SK-N-MC (cell line): ENCODE measurements around the gene OSBPL5.

Experiments
- DNase-seq: peaks from one replicate; pipeline ENCODE4 v3.0.0-alpha.2; 2011; ENCODE audit warnings: low read depth, low spot score
- H3K27ac ChIP-seq: fragments of 200-600 bp; sonication (generic); 2 replicates; pipeline ENCODE4 v1.5.1; 2016; ENCODE audit warnings: mixed run types
- H3K36me3 ChIP-seq: fragments of 200-600 bp; sonication (generic); 2 replicates; pipeline ENCODE4 v1.6.1; 2017; ENCODE audit warnings: antibody characterized with exemption, low read length, mixed read lengths; ENCODE audit not compliant: insufficient read depth
- H3K4me3 ChIP-seq: fragments of 200-600 bp; sonication (generic); 2 replicates; pipeline ENCODE4 v1.5.1; 2016
- H3K9ac ChIP-seq: fragments of 200-600 bp; sonication (generic); 2 replicates; pipeline ENCODE4 v1.8.0; 2017; ENCODE audit warnings: mixed run types, mixed read lengths; ENCODE audit not compliant: insufficient read length
- H3K9me3 ChIP-seq: fragments of 200-600 bp; sonication (generic); 2 replicates; pipeline ENCODE4 v1.6.1; 2017; ENCODE audit warnings: low read depth, mild to moderate bottlenecking, antibody characterized with exemption, low read length, moderate library complexity, mixed read lengths
- EZH2 ChIP-seq: fragments of 200-600 bp; sonication (generic); IDR thresholded peaks from one replicate; pipeline ENCODE4 v1.6.1; 2017; ENCODE audit warnings: antibody characterized with exemption
- FOXP2 ChIP-seq: optimal IDR thresholded peaks from 2 replicates; pipeline ENCODE3; 2011; ENCODE audit warnings: mild to moderate bottlenecking, moderate library complexity; ENCODE audit not compliant: insufficient read depth; ENCODE audit errors: extremely low read length, control extremely low read depth
- POLR2AphosphoS5 ChIP-seq: IDR thresholded peaks from 2 replicates; pipeline ENCODE4 v1.6.1; 2012; ENCODE audit warnings: mild to moderate bottlenecking, low read depth, low read length, borderline replicate concordance

The OSBPL5 gene

GRCh38 chr11:3145206-3145520, 19.9 kb downstream of the OSBPL5 start:
- H3K9ac ChIP-seq: no peak overlapping the region
- H3K36me3 ChIP-seq: no peaks in the 10 kb centered on the region
- no peak for TF ChIP-seq POLR2AphosphoS5
- no peak for TF ChIP-seq FOXP2
- no peak for TF ChIP-seq EZH2
- H3K4me3 ChIP-seq: no peak overlapping the region
- no peak for DNase-seq
- no peak overlapping the region for H3K27ac ChIP-seq
- no peaks in the 10 kb centered on the region for H3K9me3 ChIP-seq

- H3K4me3 ChIP-seq: no peak overlapping the region
- no peak for TF ChIP-seq FOXP2
- TF ChIP-seq EZH2: no peak
- H3K9ac ChIP-seq: no peak overlapping the region
- DNase-seq: no peak
- H3K9me3 ChIP-seq: no peaks in the 10 kb centered on the region
- no peaks in the 10 kb centered on the region for H3K36me3 ChIP-seq
- H3K27ac ChIP-seq: no peak overlapping the region
Observed at GRCh38 chr11:3144296-3145205, 20.6 kb downstream of the OSBPL5 start.

- no peaks in the 10 kb centered on the region for H3K9me3 ChIP-seq
Observed at GRCh38 chr11:3143136-3143880, 21.8 kb downstream of the OSBPL5 start.

GRCh38 chr11:3140291-3140603, 24.9 kb downstream of the OSBPL5 start:
- Histone ChIP-seq H3K9ac (no peak overlapping the region), H3K4me3 (no peak overlapping the region), H3K9me3 (no peaks in the 10 kb centered on the region), H3K27ac (no peak overlapping the region), H3K36me3 (no peaks in the 10 kb centered on the region)
- DNase-seq: no peak
- TF ChIP-seq POLR2AphosphoS5: no peak
- TF ChIP-seq FOXP2: no peak
- TF ChIP-seq EZH2: no peak

More at GRCh38 chr11:3143136-3143880, 21.8 kb downstream of the OSBPL5 start:
- H3K27ac ChIP-seq: no peak overlapping the region
- TF ChIP-seq FOXP2: no peak
- no peak for TF ChIP-seq POLR2AphosphoS5
- no peak for TF ChIP-seq EZH2
- DNase-seq: no peak
- no peak overlapping the region for H3K4me3 ChIP-seq
- no peaks in the 10 kb centered on the region for H3K36me3 ChIP-seq
- H3K9ac ChIP-seq: no peak overlapping the region

GRCh38 chr11:3139481-3140290, 25.4 kb downstream of the OSBPL5 start:
- TF ChIP-seq FOXP2 (no peak), EZH2 (no peak), POLR2AphosphoS5 (no peak)
- Histone ChIP-seq H3K4me3 (no peak overlapping the region), H3K9ac (no peak overlapping the region), H3K9me3 (no peaks in the 10 kb centered on the region), H3K36me3 (no peaks in the 10 kb centered on the region), H3K27ac (no peak overlapping the region)
- no peak for DNase-seq

GRCh38 chr11:3139086-3139440, 26.0 kb downstream of the OSBPL5 start:
- Histone ChIP-seq H3K9ac (no peak overlapping the region), H3K36me3 (no peaks in the 10 kb centered on the region), H3K27ac (no peak overlapping the region), H3K4me3 (no peak overlapping the region), H3K9me3 (no peaks in the 10 kb centered on the region)
- TF ChIP-seq EZH2 (no peak), FOXP2 (no peak), POLR2AphosphoS5 (no peak)
- no peak for DNase-seq

GRCh38 chr11:3138178-3139085, 26.7 kb downstream of the OSBPL5 start:
- H3K4me3 ChIP-seq: no peak overlapping the region
- H3K27ac ChIP-seq: no peak overlapping the region
- no peaks in the 10 kb centered on the region for H3K9me3 ChIP-seq
- TF ChIP-seq POLR2AphosphoS5 (no peak), EZH2 (no peak), FOXP2 (no peak)
- DNase-seq: no peak
- H3K9ac ChIP-seq: no peak overlapping the region
- H3K36me3 ChIP-seq: no peaks in the 10 kb centered on the region
